Gastrocnemius medialis (tissue), 4 donors: Measurements from ENCODE around the gene EDEM3.

Source experiments
- POLR2A ChIP-seq, 2 donors: fragments of 450-650 bp; IDR thresholded peaks; one replicate each; pipeline ENCODE4 v1.6.1; 2017; ENCODE audit warnings: antibody characterized with exemption in 2 of 2, mild to moderate bottlenecking in 2 of 2, moderate library complexity in 2 of 2
- TF ChIP-seq, protein P1 (sequence below), 5 experiments: fragments of 450-650 bp in 3 of 5; fragments of 200-600 bp in 2 of 5; sonication (generic) in 2 of 5; IDR thresholded peaks in 4 of 5; conservative IDR thresholded peaks in 1 of 5; 1 replicate in 4 of 5; 2 replicates in 1 of 5; pipeline ENCODE4 v1.5.1; 2016 to 2019; ENCODE audit warnings: antibody characterized with exemption in 5 of 5, mild to moderate bottlenecking in 3 of 5, moderate library complexity in 3 of 5

DNA sequence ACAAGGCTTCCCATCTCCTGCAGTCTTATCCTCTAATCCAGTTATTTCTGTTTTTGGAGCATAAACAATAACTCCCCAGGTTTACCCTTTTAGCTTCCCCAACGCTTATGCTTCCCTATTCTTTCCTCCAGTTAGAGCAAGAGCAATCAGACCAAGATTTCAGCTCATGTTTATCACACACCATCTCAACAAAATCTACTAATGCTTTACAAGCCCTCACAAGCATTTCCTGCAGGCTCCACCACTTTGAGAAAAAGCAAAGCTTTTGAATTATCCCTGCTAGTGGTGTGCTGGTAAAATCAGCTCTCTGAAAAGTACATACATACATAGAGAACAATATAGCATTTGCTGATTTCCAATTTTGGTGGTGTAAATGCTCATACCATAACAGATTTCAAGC is 92.9 kb downstream of the EDEM3 start:
- TF ChIP-seq, protein P1, sequence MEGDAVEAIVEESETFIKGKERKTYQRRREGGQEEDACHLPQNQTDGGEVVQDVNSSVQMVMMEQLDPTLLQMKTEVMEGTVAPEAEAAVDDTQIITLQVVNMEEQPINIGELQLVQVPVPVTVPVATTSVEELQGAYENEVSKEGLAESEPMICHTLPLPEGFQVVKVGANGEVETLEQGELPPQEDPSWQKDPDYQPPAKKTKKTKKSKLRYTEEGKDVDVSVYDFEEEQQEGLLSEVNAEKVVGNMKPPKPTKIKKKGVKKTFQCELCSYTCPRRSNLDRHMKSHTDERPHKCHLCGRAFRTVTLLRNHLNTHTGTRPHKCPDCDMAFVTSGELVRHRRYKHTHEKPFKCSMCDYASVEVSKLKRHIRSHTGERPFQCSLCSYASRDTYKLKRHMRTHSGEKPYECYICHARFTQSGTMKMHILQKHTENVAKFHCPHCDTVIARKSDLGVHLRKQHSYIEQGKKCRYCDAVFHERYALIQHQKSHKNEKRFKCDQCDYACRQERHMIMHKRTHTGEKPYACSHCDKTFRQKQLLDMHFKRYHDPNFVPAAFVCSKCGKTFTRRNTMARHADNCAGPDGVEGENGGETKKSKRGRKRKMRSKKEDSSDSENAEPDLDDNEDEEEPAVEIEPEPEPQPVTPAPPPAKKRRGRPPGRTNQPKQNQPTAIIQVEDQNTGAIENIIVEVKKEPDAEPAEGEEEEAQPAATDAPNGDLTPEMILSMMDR (IDR thresholded peaks at IDR 0.05 in 4 of 5, conservative IDR thresholded peaks at IDR 0.05 in 1 of 5), result no peak
- TF ChIP-seq POLR2A (IDR thresholded peaks at IDR 0.05), result no peak
